Activated CD8-positive, alpha-beta memory T cell treated with anti-CD3 and anti-CD28 coated beads, Interleukin-2, amount 10 ng/mL, durations not matched to agents 7 days and 5 days (primary cell): ENCODE measurements around the gene CCDC69. TPM values are rescaled to one million over a fixed set of nuclear protein-coding genes. Genes with fewer than 3 reads are reported as not detected.

Experiments
- ATAC-seq: fragments of 150-1000 bp; cut with Tn5 transposase; one replicate; pipeline ENCODE4 v1.10.0; 2021; ENCODE audit warnings: moderate library complexity
- CTCF ChIA-PET: fragments of 350-600 bp; sonication (Branson Sonifier 250); formaldehyde crosslinking; loops from one replicate; lab custom pipeline; 2021; ENCODE audit warnings: antibody characterized with exemption; lab: Charles Lee
- DNase-seq: peaks from one replicate; pipeline ENCODE4 v3.0.0-alpha.2; 2020
- H3K27ac Mint-ChIP-seq: one replicate; pipeline ENCODE4 v1.8.0; 2021; ENCODE audit warnings: mild to moderate bottlenecking, mixed read lengths
- H3K27me3 Mint-ChIP-seq: one replicate; pipeline ENCODE4 v1.8.0; 2021; ENCODE audit warnings: mixed read lengths
- H3K36me3 Mint-ChIP-seq: one replicate; pipeline ENCODE4 v1.8.0; 2021; ENCODE audit warnings: mild to moderate bottlenecking, mixed read lengths
- H3K4me1 Mint-ChIP-seq: one replicate; pipeline ENCODE4 v1.8.0; 2021; ENCODE audit warnings: mixed read lengths
- H3K4me3 Mint-ChIP-seq: one replicate; pipeline ENCODE4 v1.8.0; 2021; ENCODE audit warnings: mild to moderate bottlenecking, moderate library complexity, mixed read lengths
- H3K9me3 Mint-ChIP-seq: one replicate; pipeline ENCODE4 v1.8.0; 2022; ENCODE audit warnings: low read depth, mixed read lengths
- total RNA-seq, 2 experiments: library from RNA; stranded (reverse); gene quantifications; one replicate each; pipeline ENCODE4 v1.2.3, GENCODE V29; 2021

Gene CCDC69
- total RNA-seq, 2 experiments from 2014 or later: 73.1 to 89.1 TPM

DNA sequence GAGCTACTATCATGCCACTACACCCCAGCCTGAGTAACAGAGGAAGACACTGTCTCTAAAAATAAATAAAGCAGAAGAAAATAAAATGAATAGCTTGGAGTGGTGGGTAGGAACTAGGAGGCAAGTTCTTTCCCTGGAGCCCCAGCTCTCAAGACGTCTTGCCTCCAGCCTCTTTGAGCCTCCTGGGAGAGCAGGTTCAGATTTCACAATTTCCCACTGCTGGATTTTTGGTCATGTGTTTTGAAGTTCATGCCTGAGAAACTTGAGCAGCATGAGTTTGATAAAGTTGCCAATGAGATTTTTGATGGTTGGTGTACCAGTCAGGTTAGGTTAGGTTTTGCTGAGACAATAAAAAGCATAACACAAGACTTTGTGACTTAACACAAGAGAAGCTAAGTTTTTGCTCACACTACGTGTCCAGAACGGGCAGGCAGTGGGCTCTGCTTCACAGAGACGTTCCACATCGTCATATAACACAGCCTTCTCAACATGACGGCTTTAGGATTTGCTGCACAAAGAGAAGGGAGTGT is 4.1 kb upstream of the CCDC69 start:
- CTCF ChIA-PET: interaction anchor here (0.9 to 1.7 kb wide), 5 partner anchors 10 to 62 kb away, joined by 3 to 16 read pairs (median 3); no protein-coding TSS in a partner anchor
- ATAC-seq (no peak), DNase-seq (no peak)
- Mint-ChIP-seq H3K27me3 (no peaks in the 10 kb centered on the region), H3K9me3 (no peaks in the 10 kb centered on the region), H3K4me1 (peaks cover 12% of the 10 kb centered on the region), H3K36me3 (peaks cover 3% of the 10 kb centered on the region), H3K4me3 (no peak overlapping the region), H3K27ac (no peak overlapping the region)

- Mint-ChIP-seq H3K9me3 (no peaks in the 10 kb centered on the region), H3K4me3 (no peak overlapping the region), H3K4me1 (peaks cover 36% of the 10 kb centered on the region), H3K36me3 (peaks cover 11% of the 10 kb centered on the region), H3K27me3 (no peaks in the 10 kb centered on the region), H3K27ac (no peak overlapping the region)
- CTCF ChIA-PET: interaction anchor here (4.7 to 5.6 kb wide), 2 partner anchors 9 to 13 kb away, joined by 32 to 49 read pairs; no protein-coding TSS in a partner anchor
- no peak for DNase-seq
- ATAC-seq: no peak
Measured at GRCh38 chr5:151225475-151225874, 1.6 kb upstream of the CCDC69 start.

DNA sequence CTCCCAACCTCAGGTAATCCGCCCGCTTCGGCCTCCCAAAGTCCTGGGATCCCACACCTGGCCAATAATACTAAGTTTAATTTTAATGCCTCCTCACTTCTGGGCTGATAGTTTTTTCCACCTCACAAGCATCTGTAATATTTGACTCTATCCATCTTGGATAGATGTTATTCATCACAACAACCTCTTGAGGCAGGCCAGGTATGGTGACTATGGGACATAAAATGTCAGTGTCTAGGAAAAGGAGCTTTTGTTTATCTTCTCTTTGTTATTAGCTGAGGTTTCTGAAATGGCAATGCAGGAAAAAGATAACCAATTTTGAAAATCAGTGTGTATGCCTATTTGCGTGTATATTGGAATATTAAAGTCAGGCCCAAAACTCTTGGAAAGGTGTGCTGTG is 1.2 kb upstream of the CCDC69 start:
- peak overlapping the region; percentile 23 for H3K4me3 Mint-ChIP-seq
- no peak for DNase-seq
- CTCF ChIA-PET: interaction anchor here (2.0 to 5.6 kb wide), 3 partner anchors 10 to 22 kb away, joined by 6 to 49 read pairs (median 32); no protein-coding TSS in a partner anchor
- peaks cover 14% of the 10 kb centered on the region for H3K36me3 Mint-ChIP-seq
- ATAC-seq: no peak
- H3K9me3 Mint-ChIP-seq: no peaks in the 10 kb centered on the region
- H3K27me3 Mint-ChIP-seq: no peaks in the 10 kb centered on the region
- peak overlapping the region; percentile 26 for H3K27ac Mint-ChIP-seq
- H3K4me1 Mint-ChIP-seq: peaks cover 40% of the 10 kb centered on the region

GRCh38 chr5:151224372-151224771 is 480 bp upstream of the CCDC69 start:
- H3K27ac Mint-ChIP-seq: peak overlapping the region; percentile 91
- peaks cover 45% of the 10 kb centered on the region for H3K4me1 Mint-ChIP-seq
- CTCF ChIA-PET: interaction anchor here (0.7 to 5.6 kb wide), 16 partner anchors 10 to 547 kb away, joined by 3 to 49 read pairs (median 6); partner anchors contain the start of gene G3BP1
- DNase-seq: no peak
- H3K4me3 Mint-ChIP-seq: peak overlapping the region; percentile 93
- H3K36me3 Mint-ChIP-seq: peaks cover 19% of the 10 kb centered on the region
- ATAC-seq: no peak
- no peaks in the 10 kb centered on the region for H3K9me3 Mint-ChIP-seq
- no peaks in the 10 kb centered on the region for H3K27me3 Mint-ChIP-seq

GRCh38 chr5:151222790-151223446 is 974 bp downstream of the CCDC69 start:
- DNase-seq: peak; percentile 82
- Mint-ChIP-seq H3K4me3 (peak overlapping the region; percentile 93), H3K27me3 (no peaks in the 10 kb centered on the region), H3K36me3 (peaks cover 27% of the 10 kb centered on the region), H3K9me3 (no peaks in the 10 kb centered on the region), H3K27ac (peak overlapping the region; percentile 91), H3K4me1 (peaks cover 59% of the 10 kb centered on the region)
- CTCF ChIA-PET: interaction anchor here (0.5 to 5.6 kb wide), 13 partner anchors 9 to 225 kb away, joined by 3 to 49 read pairs (median 8); partner anchors contain the start of gene SLC36A1
- ATAC-seq: peak; percentile 77

GRCh38 chr5:151222054-151222789 is 1.7 kb downstream of the CCDC69 start:
- CTCF ChIA-PET: interaction anchor here (0.9 to 5.6 kb wide), 8 partner anchors 9 to 225 kb away, joined by 3 to 49 read pairs (median 8); partner anchors contain the start of gene SLC36A1
- Mint-ChIP-seq H3K4me3 (peak overlapping the region; percentile 93), H3K9me3 (no peaks in the 10 kb centered on the region), H3K4me1 (peaks cover 66% of the 10 kb centered on the region), H3K27me3 (no peaks in the 10 kb centered on the region), H3K36me3 (peaks cover 34% of the 10 kb centered on the region), H3K27ac (peak overlapping the region; percentile 91)
- ATAC-seq: no peak
- no peak for DNase-seq

DNA sequence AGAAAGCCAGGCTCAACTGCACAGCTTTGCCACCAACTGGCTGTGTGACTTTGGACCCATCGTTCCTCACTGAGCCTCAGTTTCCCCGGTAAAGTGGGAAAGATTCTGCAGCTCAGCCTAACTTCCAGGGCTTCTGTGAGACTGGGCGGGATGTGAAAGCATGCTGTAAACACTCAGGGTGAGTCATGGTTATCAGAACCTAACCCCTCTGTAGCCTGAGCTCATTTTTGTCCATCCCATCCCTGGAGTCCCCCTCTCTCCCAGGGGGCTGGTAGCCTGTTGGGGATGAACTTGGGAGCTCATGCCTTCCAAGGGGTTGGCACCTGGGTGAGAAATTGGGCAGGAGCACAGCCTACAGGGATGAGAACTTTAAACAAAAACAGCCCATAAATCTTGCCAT is 2.3 kb downstream of the CCDC69 start:
- peaks cover 71% of the 10 kb centered on the region for H3K4me1 Mint-ChIP-seq
- ATAC-seq (no peak), DNase-seq (no peak)
- peak overlapping the region; percentile 93 for H3K4me3 Mint-ChIP-seq
- H3K27ac Mint-ChIP-seq: peak overlapping the region; percentile 91
- H3K9me3 Mint-ChIP-seq: no peaks in the 10 kb centered on the region
- CTCF ChIA-PET: interaction anchor here (0.6 to 5.6 kb wide), 7 partner anchors 8 to 95 kb away, joined by 3 to 49 read pairs (median 3); no protein-coding TSS in a partner anchor
- no peaks in the 10 kb centered on the region for H3K27me3 Mint-ChIP-seq
- peaks cover 39% of the 10 kb centered on the region for H3K36me3 Mint-ChIP-seq

DNA sequence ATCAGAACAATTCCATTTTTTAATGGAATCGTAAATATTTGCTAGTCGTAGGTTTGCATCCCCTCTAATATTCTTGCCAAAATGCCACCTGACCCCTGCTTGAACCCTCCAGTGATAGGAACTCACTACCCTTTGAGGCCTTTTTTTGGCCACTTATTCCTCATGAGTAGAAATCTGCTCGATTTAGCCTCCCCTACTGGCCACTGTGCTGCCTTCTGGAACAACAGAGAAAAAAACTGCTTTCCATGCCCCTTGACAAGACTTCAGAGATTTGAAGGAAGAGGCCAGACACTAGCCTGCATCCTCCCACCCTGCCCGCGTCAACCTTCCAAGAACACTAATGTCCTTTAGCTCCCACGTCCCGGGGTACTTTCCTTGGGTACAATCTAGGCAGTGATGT is 4.1 kb downstream of the CCDC69 start:
- ATAC-seq (no peak), DNase-seq (no peak)
- peaks cover 80% of the 10 kb centered on the region for H3K4me1 Mint-ChIP-seq
- peak overlapping the region; percentile 21 for H3K4me3 Mint-ChIP-seq
- H3K27me3 Mint-ChIP-seq: no peaks in the 10 kb centered on the region
- H3K27ac Mint-ChIP-seq: peak overlapping the region; percentile 75
- no peaks in the 10 kb centered on the region for H3K9me3 Mint-ChIP-seq
- peaks cover 49% of the 10 kb centered on the region for H3K36me3 Mint-ChIP-seq
- CTCF ChIA-PET: interaction anchor here (1.4 to 3.9 kb wide), 3 partner anchors 33 to 94 kb away, joined by 3 to 13 read pairs (median 5); partner anchors contain the start of gene GM2A

GRCh38 chr5:151219138-151219537 is 4.8 kb downstream of the CCDC69 start:
- peaks cover 81% of the 10 kb centered on the region for H3K4me1 Mint-ChIP-seq
- H3K4me3 Mint-ChIP-seq: no peak overlapping the region
- CTCF ChIA-PET: interaction anchor here (1.2 to 3.9 kb wide), 4 partner anchors 20 to 93 kb away, joined by 3 to 13 read pairs (median 4); partner anchors contain the start of gene GM2A

DNA sequence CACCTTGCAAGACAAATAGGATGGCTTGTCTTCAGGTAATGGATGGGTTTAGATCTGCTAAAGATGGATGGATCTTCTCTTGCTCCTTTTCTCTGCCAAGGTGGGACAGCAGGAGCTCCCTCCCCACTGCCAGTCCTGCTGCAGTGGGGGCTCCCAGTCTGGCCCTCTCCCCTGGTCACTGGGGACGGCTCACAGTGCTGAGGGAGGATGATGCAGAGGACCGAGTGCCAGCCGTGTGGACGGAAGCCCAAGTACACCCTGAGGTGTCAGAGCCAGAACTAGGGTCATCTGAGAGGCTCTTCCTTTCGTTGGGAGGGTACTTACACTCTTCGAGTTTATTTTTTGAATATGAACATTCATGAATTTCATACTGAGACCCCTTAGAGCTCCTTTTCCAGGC is 5.7 kb downstream of the CCDC69 start:
- no peaks in the 10 kb centered on the region for H3K9me3 Mint-ChIP-seq
- H3K4me3 Mint-ChIP-seq: peak overlapping the region; percentile 0
- DNase-seq (no peak), ATAC-seq (no peak)
- H3K27me3 Mint-ChIP-seq: no peaks in the 10 kb centered on the region
- H3K27ac Mint-ChIP-seq: peak overlapping the region; percentile 45
- peaks cover 81% of the 10 kb centered on the region for H3K4me1 Mint-ChIP-seq
- H3K36me3 Mint-ChIP-seq: peaks cover 54% of the 10 kb centered on the region
- CTCF ChIA-PET: interaction anchor here (0.8 to 3.9 kb wide), 5 partner anchors 17 to 92 kb away, joined by 3 to 13 read pairs (median 4); no protein-coding TSS in a partner anchor

More at GRCh38 chr5:151219138-151219537, 4.8 kb downstream of the CCDC69 start:
- no peak for ATAC-seq
- peaks cover 54% of the 10 kb centered on the region for H3K36me3 Mint-ChIP-seq
- no peak for DNase-seq
- peak overlapping the region; percentile 60 for H3K27ac Mint-ChIP-seq
- H3K27me3 Mint-ChIP-seq: no peaks in the 10 kb centered on the region
- no peaks in the 10 kb centered on the region for H3K9me3 Mint-ChIP-seq

- Mint-ChIP-seq H3K4me1 (peaks cover 80% of the 10 kb centered on the region), H3K27me3 (no peaks in the 10 kb centered on the region), H3K36me3 (peaks cover 56% of the 10 kb centered on the region), H3K4me3 (peak overlapping the region; percentile 21), H3K9me3 (no peaks in the 10 kb centered on the region), H3K27ac (peak overlapping the region; percentile 76)
- CTCF ChIA-PET: interaction anchor here (0.5 to 1.9 kb wide), 3 partner anchors 22 to 91 kb away, joined by 3 to 6 read pairs (median 4); partner anchors contain the start of gene GM2A
- peak; percentile 25 for DNase-seq
- ATAC-seq: no peak
Measured at GRCh38 chr5:151216781-151217180, 7.1 kb downstream of the CCDC69 start.

DNA sequence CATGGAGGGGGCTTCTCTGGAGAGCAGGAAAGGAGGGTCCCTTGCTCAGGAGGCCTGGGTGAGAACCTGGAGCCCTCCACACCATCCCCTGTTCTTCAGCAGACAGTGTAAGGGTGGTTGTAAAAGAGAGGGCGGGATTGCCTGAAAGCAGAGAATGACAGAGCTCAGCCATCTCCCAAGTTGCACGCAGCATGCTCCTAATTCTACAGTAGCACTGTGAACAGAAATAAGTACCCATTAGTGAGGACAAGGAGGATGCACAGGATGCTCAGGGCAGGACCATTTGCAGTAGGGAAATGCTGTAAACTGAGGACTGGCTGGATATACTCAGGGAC is 8.4 kb downstream of the CCDC69 start:
- DNase-seq (no peak), ATAC-seq (no peak)
- Mint-ChIP-seq H3K36me3 (peaks cover 52% of the 10 kb centered on the region), H3K4me3 (peak overlapping the region; percentile 86), H3K4me1 (peaks cover 80% of the 10 kb centered on the region), H3K27me3 (no peaks in the 10 kb centered on the region), H3K27ac (peak overlapping the region; percentile 98), H3K9me3 (no peaks in the 10 kb centered on the region)
- CTCF ChIA-PET: interaction anchor here (0.8 to 5.4 kb wide), 9 partner anchors 8 to 90 kb away, joined by 3 to 29 read pairs (median 15); partner anchors contain the start of genes CCDC69 and GM2A
